ENCODE measurements around the gene TM4SF18.

GRCh38 chr3:149332771-149333170 is 665 bp downstream of the TM4SF18 start:
- TF ChIP-seq CTCF (IDR thresholded peaks at IDR 0.05) (no peak), POLR2A (IDR thresholded peaks at IDR 0.05) (no peak)

Data from thyroid gland (tissue), 4 donors.